ENCODE data around the gene GCSH.

GRCh38 chr16:81106826-81107503 lies 10.8 kb upstream of the GCSH start:
- TF ChIP-seq, protein P1, sequence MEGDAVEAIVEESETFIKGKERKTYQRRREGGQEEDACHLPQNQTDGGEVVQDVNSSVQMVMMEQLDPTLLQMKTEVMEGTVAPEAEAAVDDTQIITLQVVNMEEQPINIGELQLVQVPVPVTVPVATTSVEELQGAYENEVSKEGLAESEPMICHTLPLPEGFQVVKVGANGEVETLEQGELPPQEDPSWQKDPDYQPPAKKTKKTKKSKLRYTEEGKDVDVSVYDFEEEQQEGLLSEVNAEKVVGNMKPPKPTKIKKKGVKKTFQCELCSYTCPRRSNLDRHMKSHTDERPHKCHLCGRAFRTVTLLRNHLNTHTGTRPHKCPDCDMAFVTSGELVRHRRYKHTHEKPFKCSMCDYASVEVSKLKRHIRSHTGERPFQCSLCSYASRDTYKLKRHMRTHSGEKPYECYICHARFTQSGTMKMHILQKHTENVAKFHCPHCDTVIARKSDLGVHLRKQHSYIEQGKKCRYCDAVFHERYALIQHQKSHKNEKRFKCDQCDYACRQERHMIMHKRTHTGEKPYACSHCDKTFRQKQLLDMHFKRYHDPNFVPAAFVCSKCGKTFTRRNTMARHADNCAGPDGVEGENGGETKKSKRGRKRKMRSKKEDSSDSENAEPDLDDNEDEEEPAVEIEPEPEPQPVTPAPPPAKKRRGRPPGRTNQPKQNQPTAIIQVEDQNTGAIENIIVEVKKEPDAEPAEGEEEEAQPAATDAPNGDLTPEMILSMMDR (IDR thresholded peaks at IDR 0.05), result no peak
- no peak for TF ChIP-seq POLR2A (IDR thresholded peaks at IDR 0.05)

Measured in Peyer's patch (tissue), 4 donors.